Heart left ventricle (tissue), 16 donors: ENCODE results near the gene NDRG4. TPM values are rescaled to one million over a fixed set of nuclear protein-coding genes. Genes with fewer than 3 reads are reported as not detected.

Source experiments
- ATAC-seq, 4 donors: fragments of 200-7000 bp; cut with Tn5 transposase; one replicate each; pipeline ENCODE4 v1.9.1; 2020 to 2022; ENCODE audit warnings: moderate library complexity in 4 of 4, mild to moderate bottlenecking in 3 of 4, moderate number of reproducible peaks in 1 of 4
- DNase-seq, 5 donors: peaks; one replicate each; pipeline ENCODE4 v3.0.0-alpha.2; 2020
- H3K27ac ChIP-seq, 12 donors: fragments of 200-600 bp; sonication (generic) in 4 of 12; one replicate each; pipeline versions ENCODE4 v1.5.0 to v1.8.0; 2016 to 2022; ENCODE audit warnings: mild to moderate bottlenecking in 2 of 12
- H3K27me3 ChIP-seq, 9 donors: fragments of 200-600 bp; sonication (generic) in 2 of 9; one replicate each; pipeline versions ENCODE4 v1.5.1 to v1.8.0; 2016 to 2022; ENCODE audit warnings: mild to moderate bottlenecking in 3 of 9
- H3K36me3 ChIP-seq, 9 donors: fragments of 200-600 bp; sonication (generic) in 2 of 9; one replicate each; pipeline versions ENCODE4 v1.5.0 to v1.8.0; 2018 to 2022; ENCODE audit warnings: mild to moderate bottlenecking in 2 of 9
- H3K4me1 ChIP-seq, 12 donors: fragments of 200-600 bp; sonication (generic) in 4 of 12; one replicate each; pipeline versions ENCODE4 v1.5.0 to v1.8.0; 2016 to 2022; ENCODE audit warnings: mild to moderate bottlenecking in 3 of 12
- H3K4me3 ChIP-seq, 12 donors: fragments of 200-600 bp; sonication (generic) in 4 of 12; one replicate each; pipeline versions ENCODE4 v1.5.0 to v1.8.0; 2017 to 2022; ENCODE audit warnings: mild to moderate bottlenecking in 9 of 12, moderate library complexity in 4 of 12
- H3K9me3 ChIP-seq, 12 donors: fragments of 200-600 bp; sonication (generic) in 4 of 12; one replicate each; pipeline versions ENCODE4 v1.5.0 to v1.8.0; 2016 to 2022; ENCODE audit warnings: mild to moderate bottlenecking in 1 of 12
- CTCF ChIP-seq, 12 donors: fragments of 200-600 bp; sonication (generic) in 4 of 12; IDR thresholded peaks; one replicate each; pipeline versions ENCODE4 v1.5.0 to v1.8.0; 2018 to 2022; ENCODE audit warnings: antibody characterized with exemption in 12 of 12, mild to moderate bottlenecking in 5 of 12
- POLR2A ChIP-seq, 2 donors: fragments of 450-650 bp; IDR thresholded peaks; one replicate each; pipeline ENCODE4 v1.6.1; 2017; ENCODE audit warnings: antibody characterized with exemption in 2 of 2, mild to moderate bottlenecking in 2 of 2, moderate library complexity in 2 of 2
- WGBS, 4 donors: extraction: QIAGEN DNeasy Blood & Tissue Kit in 2 of 4; methylation state at CpG; one replicate each; pipeline versions ENCODE4 v1.1.5 to v1.1.7; 2013 to 2018; 5-methylcytosine and 5-hydroxymethylcytosine counted together
- intact Hi-C, 10 donors: fragments of 100-400 bp; cut with DNase I; formaldehyde crosslinking; loops; one replicate each; pipeline versions ENCODE4 v1.11.1 to v1.14.2; 2022
- polyA plus RNA-seq, 2 donors: library from polyadenylated mRNA; stranded (reverse); fragments of 200-250 nt; gene quantifications; one replicate each; pipeline ENCODE4 v1.2.3, GENCODE V29; 2013
- total RNA-seq, 9 donors: library from RNA; depleted of rRNA in 2 of 9; stranded (reverse); fragments of >200 nt in 2 of 9; fragmentation: NEBNext Ultra II Directional in 3 of 9; extraction: Animal tissue kit (Norgen Biotek cat#: 25700) in 3 of 9; gene quantifications; one replicate each; pipeline versions ENCODE4 v1.1.0 to v1.2.4, GENCODE V29; 2016 to 2023
- donor health status: ischemic (EF 13 %, LVEDD 7.1; RV severe dilation, severe dysfunction).
- donor health status: healthy with polysubstance abuse.
- donor health status: DM: no; HTN: yes; CAD: no.
- donor health status: DM: no; HTN: no; CAD: no.
- donor health status: ischemic (EF 25% LVEDD 6.9; RV normal size, moderate dysfunction).
- donor health status: ischemic (EF 25% LVEDD 5.7; RV mildly dilated, moderate dysfunction).
- donor health status: healthy.
- donor health status: DM: yes; HTN: yes; CAD: no.
- donor health status: ischemic (EF 35%, LVEDD 5.7; RV mildly dilated, moderate dysfunction).
- donor health status: nonischemic (EF 11% LVEDD 7.7; RV severe dilation, severe dysfunction).
- donor health status: DM: yes; HTN: yes; CAD: no.
- donor health status: PGD.
- donor health status: ischemic (EF 29% LVEDD 5.4; RV normal size, mild dysfunction).
- donor health status: nonischemic (EF 23%, LVEDD 6.1; RV moderate dilation, normal function).

The NDRG4 gene
- total and polyA plus RNA-seq, 11 donors = 294 to 1,429 (median 742) TPM

- ATAC-seq (peak in 3 of 4 donors; percentile 0 to 9 (median 3)), DNase-seq (peak in 1 of 5 donors; percentile 34)
- Histone ChIP-seq H3K4me3 (peak overlapping the region in 11 of 12 donors; percentile 65 to 95 (median 84)), H3K36me3 (no peaks in the 10 kb centered on the region), H3K27me3 (peaks cover 0 to 57% (median 0%) of the 10 kb centered on the region in 9 donors), H3K9me3 (no peaks in the 10 kb centered on the region), H3K4me1 (peaks cover 0 to 50% (median 12%) of the 10 kb centered on the region in 12 donors), H3K27ac (peak overlapping the region; percentile 69 to 99 (median 92))
- intact Hi-C loops = loop anchor here in 5 of 10 donors (2.0 to 5.0 kb wide), 4 partner anchors 35 to 46 kb away; no protein-coding TSS in a partner anchor
- 35 to 54% (median 47%) methylated on average over 9 to 15 of the region's 15 CpGs for WGBS, 4 donors
- TF ChIP-seq CTCF (IDR thresholded peaks at IDR 0.05) (no peak), POLR2A (IDR thresholded peaks at IDR 0.05) (no peak)
These were observed 37.4 kb upstream of the NDRG4 start for GRCh38 chr16:58462499-58462996.

GRCh38 chr16:58462997-58463941 is 36.7 kb upstream of the NDRG4 start:
- 1 to 3% (median 2%) methylated on average over 30 to 113 of the region's 113 CpGs for WGBS, 4 donors
- Histone ChIP-seq H3K36me3 (no peaks in the 10 kb centered on the region), H3K27ac (peak overlapping the region; percentile 69 to 99 (median 93)), H3K9me3 (no peaks in the 10 kb centered on the region), H3K4me3 (peak overlapping the region; percentile 65 to 95 (median 83)), H3K27me3 (peaks cover 0 to 57% (median 0%) of the 10 kb centered on the region in 9 donors), H3K4me1 (peaks cover 0 to 55% (median 14%) of the 10 kb centered on the region in 12 donors)
- ATAC-seq = peak in 3 of 4 donors; percentile 28 to 73 (median 64)
- intact Hi-C loops = loop anchor here in 5 of 10 donors (2.0 to 5.0 kb wide), 4 partner anchors 36 to 46 kb away; no protein-coding TSS in a partner anchor
- DNase-seq = peak in 4 of 5 donors; percentile 59 to 76 (median 70)
- TF ChIP-seq POLR2A (IDR thresholded peaks at IDR 0.05) (no peak), CTCF (IDR thresholded peaks at IDR 0.05) (no peak)

DNA sequence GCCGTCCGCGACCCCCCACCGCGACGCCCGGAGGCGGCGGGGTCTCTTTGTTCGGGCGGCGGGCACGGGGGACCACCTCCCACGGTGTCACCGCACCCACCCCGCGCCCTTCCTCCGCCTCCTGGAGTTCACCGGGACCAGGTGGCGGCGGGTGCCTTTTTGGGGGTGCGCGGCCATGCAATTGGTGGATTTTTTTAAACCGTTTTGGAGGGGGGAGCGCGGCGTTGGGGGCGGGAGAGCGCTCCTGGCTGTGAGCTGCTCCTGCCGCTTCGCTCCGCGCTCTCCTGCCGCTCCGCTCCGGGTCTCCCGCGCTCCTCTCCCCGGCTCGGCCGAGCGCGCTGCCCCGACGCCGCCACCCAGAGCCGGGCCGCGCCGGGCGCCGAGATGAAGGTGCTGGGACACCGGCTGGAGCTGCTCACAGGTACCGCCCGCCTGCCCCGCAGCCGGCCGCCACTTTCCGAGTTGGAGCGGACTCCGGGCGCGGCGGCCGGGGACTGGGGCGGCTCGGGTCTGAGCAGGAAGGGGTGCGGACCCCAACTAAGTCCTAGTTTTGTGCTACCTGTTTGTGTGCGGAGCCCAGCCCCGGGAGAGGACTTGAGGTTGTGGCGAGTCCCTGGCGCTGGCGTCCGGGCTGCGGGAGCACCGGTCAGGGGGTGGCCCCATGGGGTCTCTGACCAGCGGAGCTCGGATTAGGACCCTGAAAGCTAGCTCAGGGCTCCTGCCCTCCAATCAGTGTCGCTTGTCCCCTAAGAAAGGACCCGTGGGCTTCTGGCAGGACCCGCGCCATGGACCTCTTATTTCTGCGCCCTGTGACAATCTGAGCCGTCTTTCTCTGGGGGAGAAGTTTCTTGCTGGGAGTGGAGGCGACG is 35.7 kb upstream of the NDRG4 start:
- Histone ChIP-seq H3K4me1 (peaks cover 0 to 55% (median 18%) of the 10 kb centered on the region in 12 donors), H3K4me3 (peak overlapping the region; percentile 65 to 95 (median 83)), H3K36me3 (no peaks in the 10 kb centered on the region), H3K27ac (peak overlapping the region; percentile 69 to 99 (median 93)), H3K9me3 (no peaks in the 10 kb centered on the region), H3K27me3 (peaks cover 0 to 57% (median 0%) of the 10 kb centered on the region in 9 donors)
- DNase-seq = peak in 4 of 5 donors; percentile 62 to 69 (median 66)
- intact Hi-C loops = loop anchor here in 5 of 10 donors (2.0 to 5.0 kb wide), 4 partner anchors 23 to 47 kb away; no protein-coding TSS in a partner anchor
- 1 to 2% (median 1%) methylated on average over 24 to 86 of the region's 86 CpGs for whole genome bisulfite sequencing, 4 donors
- peak; percentile 13 to 51 (median 46) for ATAC-seq
- peak in 1 of 2 donors; percentile 61 for TF ChIP-seq POLR2A (IDR thresholded peaks at IDR 0.05)
- peak in 1 of 12 donors; percentile 14 for TF ChIP-seq CTCF (IDR thresholded peaks at IDR 0.05)
